HG02943 (cell line): ENCODE data around the gene IGDCC3.
"Not testable (repeated sequence)": the region's sequence is repeated elsewhere in the genome, so short reads cannot be mapped to it uniquely, and the experiment has no call there.

Experiments
- ATAC-seq: cut with Tn5 transposase; IDR thresholded peaks from one replicate; pipeline ENCODE4 v1.9.1; 2021; ENCODE audit warnings: mild to moderate bottlenecking, low read depth, moderate library complexity; ENCODE audit not compliant: unreplicated experiment

Gene IGDCC3

GRCh38 chr15:65373163-65373651 is 4.6 kb downstream of the IGDCC3 start:
- no peak for ATAC-seq

- no peak for ATAC-seq
Observed at GRCh38 chr15:65372787-65373067, 5.1 kb downstream of the IGDCC3 start.

- no peak for ATAC-seq
Observed at GRCh38 chr15:65371976-65372786, 5.6 kb downstream of the IGDCC3 start.

DNA sequence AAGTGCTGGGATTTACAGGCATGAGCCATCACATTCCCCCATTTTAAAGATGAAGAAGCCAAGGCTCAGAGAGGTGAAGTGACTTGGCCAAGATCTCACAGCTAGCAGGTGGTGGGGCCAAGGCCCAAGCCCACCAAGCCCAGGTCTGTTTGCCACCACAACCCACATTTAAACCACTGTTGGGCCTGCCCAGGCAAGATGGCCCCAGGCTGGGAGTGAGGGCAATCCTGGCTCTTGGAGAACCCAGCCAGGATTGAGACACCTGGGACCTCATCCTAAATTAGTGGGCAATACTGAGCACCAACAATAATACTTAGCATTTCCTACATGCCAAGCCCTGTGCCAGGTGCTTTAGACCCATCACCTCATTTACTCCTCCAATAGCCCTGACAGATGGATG is 6.9 kb downstream of the IGDCC3 start:
- no peak for ATAC-seq

DNA sequence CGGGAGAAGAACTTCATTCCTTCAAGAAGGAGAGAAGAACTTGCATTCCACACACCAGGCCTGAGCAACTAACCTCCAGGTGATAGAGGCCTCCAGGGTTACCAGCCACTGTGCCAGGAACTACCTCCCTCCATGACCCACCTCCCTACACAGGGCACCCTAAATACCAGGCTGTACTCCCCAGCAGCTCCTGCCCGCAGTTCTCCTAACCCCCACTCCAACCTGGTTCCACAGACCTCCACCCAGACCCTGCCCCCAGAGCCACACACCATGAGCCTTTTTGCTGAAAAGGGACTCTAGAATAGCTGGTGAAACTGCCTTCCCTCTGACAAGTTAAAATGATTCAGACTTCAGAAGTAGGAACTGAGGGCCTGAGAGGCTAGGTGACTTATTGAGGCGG is 8.2 kb downstream of the IGDCC3 start:
- ATAC-seq: no peak

- ATAC-seq: no peak
Observed at GRCh38 chr15:65369212-65369547, 8.6 kb downstream of the IGDCC3 start.

- ATAC-seq: no peak
Observed at GRCh38 chr15:65368302-65369211, 9.2 kb downstream of the IGDCC3 start.

- ATAC-seq: no peak
Observed at GRCh38 chr15:65366122-65366892, 11.5 kb downstream of the IGDCC3 start.

DNA sequence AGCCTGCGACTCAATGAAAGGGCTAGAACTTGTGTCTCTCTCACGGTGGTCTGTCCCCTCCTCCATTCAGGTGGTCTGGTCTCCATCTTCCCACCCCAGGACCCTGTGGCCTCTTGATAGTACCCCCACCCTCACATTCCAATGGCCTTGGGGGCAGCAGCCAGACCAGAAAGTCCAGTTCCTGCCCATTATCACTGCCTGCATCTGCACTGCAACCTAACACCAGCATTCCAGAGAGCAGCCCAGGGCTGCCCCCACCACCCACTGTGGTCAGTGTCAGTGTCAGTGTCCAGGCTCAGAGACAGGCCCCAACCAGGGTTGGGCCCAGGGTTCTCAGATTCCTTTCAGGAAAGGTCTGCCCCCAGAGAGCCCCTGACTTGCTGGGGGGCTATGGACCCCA is 12.6 kb downstream of the IGDCC3 start:
- no peak for ATAC-seq

GRCh38 chr15:65363766-65364165 is 14.0 kb downstream of the IGDCC3 start:
- no peak for ATAC-seq

GRCh38 chr15:65363306-65363705 is 14.5 kb downstream of the IGDCC3 start:
- no peak for ATAC-seq

DNA sequence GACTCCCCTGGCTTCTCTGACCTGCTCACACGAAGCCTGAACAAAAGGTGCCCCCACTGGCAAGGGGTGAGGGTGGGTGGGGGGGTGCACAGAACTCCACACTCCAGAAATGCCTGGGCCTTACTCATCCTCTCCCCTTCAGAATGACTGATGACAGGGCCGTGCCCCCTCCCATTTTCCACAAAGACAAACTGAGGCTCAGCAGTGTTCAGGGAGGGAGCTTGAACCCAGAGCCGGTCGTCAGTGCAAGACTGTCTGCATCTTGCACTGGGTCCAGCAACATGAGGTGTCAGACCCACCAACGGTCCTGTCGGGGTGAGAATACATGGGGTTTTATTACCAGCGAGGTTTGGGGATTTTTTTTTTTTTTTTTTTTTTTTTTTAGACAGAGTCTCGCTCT is 15.3 kb downstream of the IGDCC3 start:
- no peak for ATAC-seq

- ATAC-seq: no peak
Observed at GRCh38 chr15:65361708-65362459, 15.9 kb downstream of the IGDCC3 start.

DNA sequence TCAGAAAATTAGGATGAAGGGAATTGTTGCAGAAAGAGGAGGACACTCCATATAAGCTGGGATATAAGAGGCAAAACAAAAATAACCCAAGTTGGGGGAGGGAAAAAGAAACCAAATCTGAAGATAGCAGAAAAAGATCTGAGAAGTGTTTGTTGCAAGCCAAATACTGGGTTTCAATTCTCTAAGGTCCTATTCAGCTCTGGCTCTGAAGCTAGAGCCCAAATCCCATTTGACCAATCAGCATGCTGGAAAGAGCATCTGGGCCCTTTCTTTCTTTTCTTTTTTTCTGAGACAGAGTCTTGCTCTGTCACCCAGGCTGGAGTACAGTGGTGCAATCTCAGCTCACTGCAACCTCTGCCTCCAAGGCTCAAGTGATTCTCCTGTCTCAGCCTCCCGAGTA is 17.3 kb downstream of the IGDCC3 start:
- ATAC-seq: no peak

DNA sequence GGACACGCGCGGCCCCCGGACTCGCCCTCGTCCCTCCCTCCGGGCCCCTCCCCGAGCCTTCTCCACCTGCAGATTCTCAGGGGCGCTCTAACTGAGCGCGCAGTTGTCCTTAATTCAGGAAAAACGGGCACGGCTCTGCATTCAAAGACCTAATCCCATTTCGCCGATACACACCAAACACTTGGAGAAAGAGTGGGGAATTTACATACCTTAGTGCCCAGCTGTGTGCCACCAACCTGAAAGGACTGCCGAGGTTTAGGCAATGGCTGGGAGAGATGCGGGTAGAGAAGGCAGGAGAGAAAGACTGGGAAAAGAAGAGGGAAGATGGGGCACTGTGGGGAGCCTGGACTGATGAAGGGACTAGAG is 21.8 kb downstream of the IGDCC3 start:
- ATAC-seq: no peak

GRCh38 chr15:65355173-65355987 is 22.4 kb downstream of the IGDCC3 start:
- no peak for ATAC-seq

GRCh38 chr15:65354835-65355172 is 23.0 kb downstream of the IGDCC3 start:
- ATAC-seq: no peak

- ATAC-seq: not testable (repeated sequence)
Observed at GRCh38 chr15:65351972-65352371, 25.8 kb downstream of the IGDCC3 start.

DNA sequence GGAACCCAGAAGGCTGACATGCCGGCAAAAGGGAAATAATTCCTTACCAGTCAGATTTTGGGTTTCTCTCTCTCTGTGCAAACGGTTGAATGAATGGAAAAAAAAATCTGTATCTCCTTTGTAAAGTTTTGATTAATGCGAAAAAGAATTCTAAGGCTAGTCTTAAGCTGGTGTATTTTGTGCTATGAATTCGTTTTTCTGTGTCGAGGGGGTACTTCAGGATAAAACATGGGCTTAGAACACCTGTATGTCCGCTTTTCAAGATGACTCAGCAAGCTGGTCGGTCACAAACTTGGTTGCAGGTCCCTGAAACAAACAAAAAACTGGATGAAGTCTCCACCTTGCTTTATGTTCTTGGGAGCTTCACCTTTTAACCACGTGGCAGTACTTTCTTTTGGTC is 28.5 kb downstream of the IGDCC3 start:
- ATAC-seq: no peak

GRCh38 chr15:65347756-65348155 is 30.0 kb downstream of the IGDCC3 start:
- ATAC-seq: not testable (repeated sequence)
